Measurements from ENCODE around the gene VPREB1.
A peak's percentile ranks its signal among the peaks of the same experiment; 100 is the strongest.
"Not testable (repeated sequence)": the region's sequence is repeated elsewhere in the genome, so short reads cannot be mapped to it uniquely, and the experiment has no call there.

The VPREB1 gene, protein sequence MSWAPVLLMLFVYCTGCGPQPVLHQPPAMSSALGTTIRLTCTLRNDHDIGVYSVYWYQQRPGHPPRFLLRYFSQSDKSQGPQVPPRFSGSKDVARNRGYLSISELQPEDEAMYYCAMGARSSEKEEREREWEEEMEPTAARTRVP

DNA sequence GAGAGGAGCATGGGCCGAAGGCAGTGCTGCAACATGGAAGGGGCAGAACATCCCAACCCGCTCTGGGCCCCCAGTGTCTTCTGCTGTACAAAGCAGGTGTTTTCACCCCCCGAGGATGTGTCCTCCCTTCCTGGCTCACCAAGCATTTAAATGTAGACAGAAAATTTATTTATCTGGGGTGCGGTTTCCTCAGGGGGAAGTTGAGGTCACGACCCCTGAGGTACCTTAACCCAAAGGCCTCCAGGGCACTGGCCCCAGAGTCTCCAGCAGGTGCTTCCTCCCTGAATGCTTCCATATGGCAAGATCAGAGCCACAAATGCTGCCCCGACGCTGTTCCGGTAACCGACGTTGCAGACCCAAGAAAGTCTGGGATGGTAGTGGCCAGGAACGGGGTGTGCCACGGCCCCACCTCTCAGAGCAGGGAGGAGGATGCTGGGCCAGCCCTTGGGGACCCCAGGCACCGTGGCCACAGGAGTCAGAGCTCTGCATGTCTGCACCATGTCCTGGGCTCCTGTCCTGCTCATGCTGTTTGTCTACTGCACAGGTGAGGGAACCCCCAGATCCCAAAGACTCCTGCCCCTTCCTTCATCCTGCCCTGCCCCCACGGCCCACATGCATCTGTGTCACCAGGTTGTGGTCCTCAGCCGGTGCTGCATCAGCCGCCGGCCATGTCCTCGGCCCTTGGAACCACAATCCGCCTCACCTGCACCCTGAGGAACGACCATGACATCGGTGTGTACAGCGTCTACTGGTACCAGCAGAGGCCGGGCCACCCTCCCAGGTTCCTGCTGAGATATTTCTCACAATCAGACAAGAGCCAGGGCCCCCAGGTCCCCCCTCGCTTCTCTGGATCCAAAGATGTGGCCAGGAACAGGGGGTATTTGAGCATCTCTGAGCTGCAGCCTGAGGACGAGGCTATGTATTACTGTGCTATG lies at the start of gene VPREB1:
Gene VPREB1, plus strand, starts transcription at position 471 of the 935 bp plus-strand sequence. Its CDS starts 28 bp downstream, at position 499.
- no peak for DNase-seq (ENCODE audit: low spot score)

DNA sequence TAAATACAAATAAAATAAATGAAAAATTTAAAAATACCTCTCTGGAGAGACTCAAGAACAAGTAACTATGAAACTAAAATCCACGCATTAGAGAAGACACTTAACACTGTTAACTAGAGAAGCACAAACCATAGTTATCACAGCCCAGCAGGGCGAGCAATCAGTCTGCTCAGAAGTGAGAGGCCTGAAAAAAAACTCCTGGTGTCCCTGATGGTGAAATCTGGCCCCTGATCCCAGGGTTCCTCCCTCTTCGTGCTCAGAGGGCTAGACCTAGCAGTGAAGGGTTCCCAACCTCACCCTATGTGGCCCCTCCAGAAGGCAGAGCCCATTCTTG lies 49.7 kb upstream of the VPREB1 start:
- no peak for DNase-seq (ENCODE audit: low spot score)

DNA sequence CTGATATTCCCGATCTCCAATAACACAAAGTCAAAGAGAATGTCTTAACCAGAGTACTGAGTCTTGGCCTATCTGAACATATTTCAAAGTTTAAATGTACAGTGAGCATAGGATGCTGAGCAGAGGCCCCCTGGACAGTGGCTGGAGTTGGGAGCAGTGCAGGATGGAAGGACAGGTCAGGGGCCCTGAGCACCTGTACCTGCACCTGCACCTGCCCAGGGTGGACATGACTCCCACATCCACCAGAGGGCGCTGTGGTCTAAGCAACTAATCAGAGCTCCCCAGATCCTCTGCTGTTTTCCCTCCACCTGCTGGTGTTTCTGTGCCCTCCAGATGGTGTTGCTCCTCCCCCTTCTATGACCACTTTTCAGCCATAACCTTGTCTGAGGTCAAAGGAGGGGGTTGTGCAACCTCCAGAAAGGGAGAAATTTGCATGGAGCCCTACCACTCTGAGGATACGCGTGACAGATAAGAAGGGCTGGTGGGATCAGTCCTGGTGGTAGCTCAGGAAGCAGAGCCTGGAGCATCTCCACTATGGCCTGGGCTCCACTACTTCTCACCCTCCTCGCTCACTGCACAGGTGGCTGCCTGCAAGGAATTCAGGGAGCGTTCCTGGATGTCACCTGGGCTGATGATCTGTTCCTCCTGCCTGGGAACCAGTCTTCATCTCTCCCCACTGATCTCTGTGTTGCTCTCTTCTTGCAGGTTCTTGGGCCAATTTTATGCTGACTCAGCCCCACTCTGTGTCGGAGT lies 49.1 kb upstream of the VPREB1 start:
- DNase-seq (ENCODE audit: low spot score) = peak; percentile 74

DNA sequence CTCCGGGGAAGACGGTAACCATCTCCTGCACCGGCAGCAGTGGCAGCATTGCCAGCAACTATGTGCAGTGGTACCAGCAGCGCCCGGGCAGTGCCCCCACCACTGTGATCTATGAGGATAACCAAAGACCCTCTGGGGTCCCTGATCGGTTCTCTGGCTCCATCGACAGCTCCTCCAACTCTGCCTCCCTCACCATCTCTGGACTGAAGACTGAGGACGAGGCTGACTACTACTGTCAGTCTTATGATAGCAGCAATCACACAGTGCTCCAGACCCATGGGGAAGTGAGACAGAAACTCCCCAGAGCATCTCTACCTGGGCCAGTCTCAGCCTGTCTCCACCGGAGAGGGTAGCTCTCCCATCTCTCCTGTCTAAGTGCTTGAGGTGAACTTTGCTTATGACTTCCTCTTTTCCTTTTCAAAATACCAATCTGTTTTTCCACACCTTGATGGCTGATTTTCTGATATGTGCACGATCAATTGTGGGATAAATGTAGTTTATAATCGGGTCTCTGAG lies 48.5 kb upstream of the VPREB1 start:
- no peak for DNase-seq (ENCODE audit: low spot score)

DNA sequence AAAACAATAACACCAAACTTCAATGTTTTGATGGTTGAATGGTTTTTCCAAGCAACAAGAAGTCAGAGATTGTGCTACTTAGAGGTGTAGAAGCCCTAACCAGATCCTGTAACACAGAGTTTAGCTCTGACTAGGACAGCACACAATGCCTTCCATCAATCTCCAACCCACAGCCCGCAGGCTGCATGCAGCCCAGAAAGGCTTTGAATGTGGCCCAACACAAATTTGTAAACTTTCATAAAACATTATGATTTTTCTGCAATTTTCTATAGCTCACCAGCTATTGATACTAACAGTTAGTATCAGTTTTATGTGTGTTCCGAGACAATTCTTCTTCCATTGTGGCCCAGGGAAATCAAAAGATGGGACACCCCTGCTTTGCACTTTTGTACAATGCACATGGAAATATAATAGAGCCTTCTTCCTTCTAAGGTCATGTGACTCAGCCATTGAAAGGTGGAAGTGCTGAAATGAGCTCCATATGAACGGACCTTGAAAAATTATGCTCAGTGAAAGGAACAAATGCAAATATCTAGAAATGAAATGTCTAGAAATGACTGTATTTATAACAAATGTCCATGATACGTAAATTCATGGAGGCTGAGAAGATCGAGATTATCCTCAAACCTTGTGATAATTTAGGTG lies 47.6 kb upstream of the VPREB1 start:
- DNase-seq (ENCODE audit: low spot score) = no peak

DNA sequence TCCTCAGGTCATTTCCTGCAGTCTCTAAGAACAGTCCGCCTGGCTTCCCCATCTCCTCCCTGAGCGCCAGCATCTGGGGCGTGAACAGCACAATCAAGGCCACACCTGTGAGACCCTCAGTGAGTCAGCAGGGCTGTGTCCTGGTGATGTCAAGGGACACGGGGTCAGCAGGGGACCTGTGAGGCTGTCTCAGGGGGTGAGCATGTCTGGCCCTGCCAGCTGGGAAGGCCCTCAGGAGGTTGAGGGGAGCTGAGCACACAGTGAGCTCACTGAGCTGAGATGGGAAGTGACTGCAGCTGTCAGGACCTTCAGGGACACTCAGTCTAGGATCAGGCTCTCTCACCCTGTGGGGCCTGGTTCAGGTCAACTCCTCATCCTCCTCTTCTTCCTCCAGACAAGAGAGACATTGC lies 46.6 kb upstream of the VPREB1 start:
- no peak for DNase-seq (ENCODE audit: low spot score)

DNA sequence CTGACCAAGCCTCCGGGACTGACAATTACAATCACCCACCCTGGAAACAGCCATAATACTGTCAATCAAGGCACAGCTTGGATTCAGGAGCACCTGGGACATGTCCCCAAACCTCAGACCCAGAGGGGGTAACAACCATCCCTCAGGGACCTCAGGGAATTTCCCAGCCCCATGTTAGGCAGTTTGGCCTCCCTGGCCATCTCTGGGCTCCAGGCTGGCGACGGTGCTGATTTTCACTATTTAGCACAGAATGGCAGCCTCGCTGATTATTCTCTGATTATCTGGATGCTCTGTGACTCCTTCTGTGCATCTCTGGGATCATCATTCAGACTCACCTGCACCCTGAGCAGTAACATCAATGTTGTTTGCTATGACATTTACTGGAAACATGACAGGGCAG lies 45.8 kb upstream of the VPREB1 start:
- no peak for DNase-seq (ENCODE audit: low spot score)

DNA sequence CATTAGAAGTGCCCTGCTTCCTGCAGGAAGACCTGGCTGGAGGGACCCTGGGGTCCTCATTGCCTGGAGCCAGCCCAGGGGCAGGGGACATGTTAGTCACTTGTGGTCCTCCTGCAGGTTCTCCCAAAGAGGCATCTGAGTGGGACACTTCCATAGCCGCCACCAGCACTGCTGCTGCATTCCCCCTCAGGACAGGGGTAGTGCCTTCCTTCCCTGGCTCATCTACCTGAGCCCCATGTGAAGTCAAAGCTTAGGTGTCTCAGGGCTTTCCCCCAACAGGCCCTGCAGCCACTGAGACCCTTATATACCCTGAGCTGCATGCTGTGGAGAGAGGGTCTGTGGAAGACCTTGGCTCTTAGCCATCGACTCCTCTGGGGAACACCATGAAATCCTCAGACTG lies 45.0 kb upstream of the VPREB1 start:
- no peak for DNase-seq (ENCODE audit: low spot score)

DNA sequence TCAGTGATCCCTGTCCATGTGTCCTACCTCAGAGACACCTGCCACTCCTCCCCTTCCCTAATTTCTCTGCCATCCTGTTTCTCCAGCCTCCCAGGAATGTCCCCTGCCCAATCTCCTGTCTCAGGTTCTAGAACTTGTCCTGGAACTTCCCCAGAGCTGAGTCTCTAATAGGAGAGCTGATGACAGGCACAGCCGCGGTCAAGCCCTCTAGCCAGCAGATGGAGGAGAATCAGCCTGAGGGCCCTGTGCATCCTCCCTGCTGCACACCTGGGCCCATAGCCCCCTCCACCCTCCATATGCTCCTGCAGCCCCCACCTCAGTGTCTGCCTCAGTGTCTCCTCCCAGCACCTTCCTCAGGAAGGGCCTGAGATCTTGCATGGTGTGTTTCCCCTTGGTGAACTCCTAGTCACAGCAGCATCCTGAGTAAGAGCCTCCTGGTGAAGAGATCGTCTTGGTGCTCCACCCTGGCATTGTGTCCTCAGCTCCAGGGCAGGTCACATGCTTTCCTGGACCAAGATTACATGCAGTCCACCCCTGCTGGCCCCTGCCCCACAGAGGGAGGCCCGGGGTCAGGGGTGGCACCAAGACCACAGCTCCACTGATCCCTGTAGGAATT lies 43.9 kb upstream of the VPREB1 start:
- DNase-seq (ENCODE audit: low spot score) = no peak

DNA sequence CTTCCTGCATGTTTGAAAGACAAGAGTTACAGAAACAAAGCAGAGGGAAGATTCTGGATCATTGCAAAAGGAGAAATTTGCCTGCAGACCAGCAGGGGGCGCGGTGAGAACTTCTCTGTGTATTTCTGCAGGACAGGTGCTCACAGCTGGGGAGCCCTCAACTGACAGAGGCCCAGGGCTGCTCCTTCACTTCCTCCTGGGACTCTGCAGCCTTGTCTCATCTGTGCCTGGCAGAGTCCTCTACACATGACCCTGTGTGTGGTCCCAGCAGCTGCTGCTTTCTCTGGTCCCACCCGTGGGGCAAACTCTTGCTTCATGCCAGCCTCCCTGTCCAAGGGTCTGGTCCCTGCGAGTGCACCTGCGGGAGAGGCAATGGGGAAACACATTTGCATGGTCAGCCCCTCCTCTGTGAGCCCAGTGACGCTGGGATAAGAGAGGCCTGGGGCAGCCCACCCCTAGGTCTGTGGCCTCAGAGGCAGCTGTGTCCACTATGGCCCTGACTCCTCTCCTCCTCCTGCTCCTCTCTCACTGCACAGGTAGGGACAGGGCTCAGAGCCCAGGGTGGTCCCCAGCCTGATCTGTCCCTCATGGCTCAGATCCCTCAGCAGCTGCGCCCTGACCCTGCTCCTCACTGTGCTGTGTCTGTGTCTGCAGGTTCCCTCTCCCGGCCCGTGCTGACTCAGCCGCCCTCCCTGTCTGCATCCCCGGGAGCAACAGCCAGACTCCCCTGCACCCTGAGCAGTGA lies 43.2 kb upstream of the VPREB1 start:
- no peak for DNase-seq (ENCODE audit: low spot score)

DNA sequence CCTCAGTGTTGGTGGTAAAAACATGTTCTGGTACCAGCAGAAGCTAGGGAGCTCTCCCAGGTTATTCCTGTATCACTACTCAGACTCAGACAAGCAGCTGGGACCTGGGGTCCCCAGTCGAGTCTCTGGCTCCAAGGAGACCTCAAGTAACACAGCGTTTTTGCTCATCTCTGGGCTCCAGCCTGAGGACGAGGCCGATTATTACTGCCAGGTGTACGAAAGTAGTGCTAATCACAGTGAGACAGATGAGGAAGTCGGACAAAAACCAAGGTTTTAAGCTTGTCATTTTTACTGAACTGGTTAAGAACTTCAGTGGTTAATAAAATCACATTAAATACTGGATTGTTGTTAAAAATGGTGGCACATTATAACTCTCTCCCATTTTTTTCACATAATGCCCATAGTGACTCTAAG lies 42.6 kb upstream of the VPREB1 start:
- DNase-seq (ENCODE audit: low spot score) = no peak

DNA sequence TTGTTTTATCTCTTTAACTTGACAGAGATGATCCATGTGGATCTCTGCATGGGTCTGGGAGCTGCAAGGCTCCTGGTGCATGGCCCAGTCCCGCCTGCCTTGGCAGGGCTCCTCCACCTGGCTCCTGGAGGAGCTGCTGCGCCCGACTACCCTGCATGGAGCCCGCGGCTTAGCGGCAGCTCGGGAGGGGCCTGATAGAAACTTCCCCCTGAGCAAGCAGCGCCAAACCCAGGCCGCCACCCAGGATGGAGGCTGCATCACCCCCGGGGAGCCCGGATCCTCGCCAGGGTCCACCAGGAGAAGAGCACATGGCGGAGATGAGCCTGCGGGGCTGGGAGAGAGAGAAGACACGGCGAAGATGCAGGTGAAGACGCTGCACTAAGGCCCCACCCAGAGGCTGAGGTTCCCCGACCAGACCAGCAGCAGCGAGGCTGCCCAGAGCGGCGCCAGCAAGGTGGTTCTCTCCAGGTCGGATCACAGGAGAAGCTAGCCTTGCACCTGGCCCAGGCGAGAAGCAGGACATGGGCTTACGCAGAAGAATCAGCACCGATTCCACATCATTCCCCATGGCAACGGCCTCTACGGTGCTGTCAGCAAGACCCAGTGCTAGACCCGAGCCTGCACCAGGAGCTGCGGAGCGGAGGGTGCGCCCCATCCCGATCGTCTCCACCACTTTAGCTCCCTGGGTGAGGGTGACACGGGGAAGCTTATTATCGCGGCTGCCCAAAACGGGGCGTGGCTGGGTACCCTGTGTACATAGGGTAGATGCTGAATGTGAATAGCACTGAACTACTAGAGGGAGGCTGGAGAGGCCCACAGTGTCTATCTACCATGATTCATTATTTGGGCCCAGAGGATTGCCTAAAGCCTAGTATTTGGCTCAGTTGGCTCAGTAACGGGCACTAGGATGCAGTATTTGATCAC lies 41.3 kb upstream of the VPREB1 start:
- DNase-seq (ENCODE audit: low spot score) = no peak

DNA sequence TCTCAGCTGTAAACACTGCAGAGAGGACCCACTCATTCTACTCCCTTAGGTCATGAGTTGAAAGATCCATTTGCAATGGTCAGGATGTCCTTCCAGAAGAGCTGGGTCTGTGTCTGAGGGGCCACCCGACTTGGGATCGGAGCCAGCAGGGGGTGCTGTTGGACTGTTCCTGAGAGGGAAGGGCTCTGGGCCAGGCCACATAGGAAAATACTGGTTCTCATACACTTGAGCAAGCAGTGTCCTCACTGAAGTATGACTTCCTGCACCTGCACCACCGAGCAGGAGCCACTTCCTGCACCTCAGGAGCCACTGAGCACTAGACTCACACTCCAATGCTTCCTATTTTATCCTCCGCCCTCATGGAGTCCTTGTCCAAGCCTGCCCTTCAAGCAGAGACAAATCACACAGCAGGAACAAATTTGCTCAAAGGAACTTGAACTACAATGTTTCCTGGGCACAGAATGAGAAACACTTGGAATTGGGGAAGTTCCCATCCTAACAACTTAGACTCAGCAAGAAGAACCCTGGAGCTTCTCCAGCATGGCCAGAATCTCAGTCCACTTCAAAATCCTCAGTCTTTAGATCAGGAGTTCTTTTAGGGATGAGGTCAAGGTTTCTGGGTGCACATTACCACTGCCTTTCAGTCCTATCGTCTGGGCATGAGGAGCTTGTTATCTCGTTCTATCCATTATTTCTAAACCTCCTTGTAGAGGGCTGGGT lies 36.6 kb upstream of the VPREB1 start:
- DNase-seq (ENCODE audit: low spot score) = peak; percentile 68

DNA sequence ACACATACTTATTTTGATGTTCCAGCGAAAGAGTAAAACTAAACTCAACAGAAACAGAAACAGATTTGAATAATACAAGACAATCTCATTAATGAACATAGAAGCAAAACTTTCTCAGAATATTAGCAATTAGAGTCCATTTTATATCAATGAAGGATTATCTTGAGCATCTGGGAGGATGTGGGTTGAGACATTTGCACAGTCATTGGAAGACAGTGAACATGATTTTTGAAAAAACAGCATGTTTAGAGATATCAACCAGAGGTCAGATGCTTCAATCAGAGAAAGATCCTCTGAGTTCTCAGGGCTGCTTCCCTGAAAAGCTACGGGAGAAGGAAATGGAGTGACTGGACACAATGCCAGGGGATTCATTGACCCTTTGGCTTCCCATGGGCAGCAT lies 35.9 kb upstream of the VPREB1 start:
- DNase-seq (ENCODE audit: low spot score) = no peak

DNA sequence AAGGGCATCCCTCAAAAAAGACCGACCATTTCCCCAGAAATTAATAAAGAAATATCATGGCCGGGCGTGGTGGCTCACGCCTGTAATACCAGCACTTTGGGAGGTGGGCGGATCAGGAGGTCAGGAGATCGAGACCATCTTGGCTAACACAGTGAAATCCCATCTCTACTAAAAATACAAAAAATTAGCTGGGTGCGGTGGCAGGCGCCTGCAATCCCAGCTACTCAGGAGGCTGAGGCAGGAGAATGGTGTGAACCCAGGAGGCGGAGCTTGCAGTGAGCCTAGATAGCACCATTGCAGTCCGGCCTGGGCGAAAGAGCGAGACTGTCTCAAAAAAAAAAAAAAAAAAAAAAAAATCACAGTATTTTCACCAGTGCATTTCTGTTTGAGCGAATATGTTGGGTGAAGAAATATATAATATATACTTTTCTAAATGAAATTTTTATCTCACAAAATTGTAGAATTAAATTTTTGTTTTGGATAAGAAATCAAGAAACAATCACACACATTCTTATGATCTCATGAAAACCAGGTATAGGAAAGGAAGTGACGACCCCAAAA lies 35.4 kb upstream of the VPREB1 start:
- DNase-seq (ENCODE audit: low spot score) = not testable (repeated sequence)

DNA sequence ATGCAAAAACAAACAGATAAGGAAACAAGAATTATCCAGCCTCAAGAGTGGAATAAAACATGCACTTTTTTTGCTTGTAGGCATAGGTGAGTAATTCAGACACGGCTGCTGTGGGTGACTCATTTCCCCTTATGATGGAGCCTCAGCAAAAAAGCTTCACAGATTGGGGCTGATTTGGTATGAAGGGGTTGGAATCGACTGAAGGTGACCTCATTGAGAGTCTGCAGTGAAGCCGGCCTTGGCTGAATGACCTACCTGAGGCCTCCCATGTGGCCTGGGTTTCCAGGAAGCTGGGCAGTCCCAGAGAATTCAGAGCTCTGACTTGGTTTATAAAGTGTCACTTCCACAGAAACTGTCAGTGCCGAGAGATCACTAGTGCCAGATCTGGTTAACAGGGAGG lies 34.2 kb upstream of the VPREB1 start:
- DNase-seq (ENCODE audit: low spot score) = peak; percentile 54

DNA sequence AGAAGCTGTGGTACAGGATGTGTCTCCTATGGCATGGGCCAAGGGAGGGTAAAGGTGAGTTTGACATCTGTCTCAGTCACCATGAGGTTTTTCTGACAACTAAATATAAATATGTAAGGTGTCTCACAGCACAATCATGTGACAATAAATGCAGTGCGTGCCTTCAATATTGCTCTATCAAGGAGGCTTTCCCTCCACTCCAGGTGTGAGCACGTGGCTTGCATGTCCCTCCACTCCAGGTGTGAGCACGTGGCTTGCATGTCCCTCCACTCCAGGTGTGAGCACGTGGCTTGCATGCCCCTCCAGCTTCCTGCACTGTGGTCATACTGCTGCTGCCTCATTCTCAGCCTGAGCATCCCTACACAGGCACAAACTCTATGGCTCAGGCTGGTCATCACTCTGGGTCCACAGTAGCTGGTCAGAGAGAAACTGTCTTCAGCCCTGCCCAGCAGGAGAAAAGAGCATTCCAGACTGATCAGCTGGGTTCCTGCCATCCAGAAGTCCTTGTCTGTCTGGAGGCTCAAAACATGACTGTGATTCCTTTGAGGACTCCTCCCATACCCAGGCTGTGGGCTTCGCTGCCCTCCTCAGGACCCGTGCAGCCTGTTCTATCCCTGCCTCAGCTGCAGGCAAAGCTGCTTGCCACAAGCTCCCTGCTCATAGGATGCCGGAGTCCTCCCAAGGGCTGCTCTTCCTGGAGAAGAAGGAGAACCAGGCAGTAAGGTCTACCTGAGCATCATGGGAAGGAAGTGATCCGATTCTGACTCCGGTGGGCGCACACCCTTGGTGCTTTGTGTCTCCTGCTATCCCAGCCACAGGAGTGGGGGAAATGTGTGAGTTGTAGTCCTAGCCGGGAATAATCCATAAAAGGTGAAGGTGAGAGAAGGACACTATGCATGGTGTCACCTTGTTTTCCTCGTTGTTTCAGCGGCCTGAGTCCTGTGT lies 33.4 kb upstream of the VPREB1 start:
- DNase-seq (ENCODE audit: low spot score) = no peak

DNA sequence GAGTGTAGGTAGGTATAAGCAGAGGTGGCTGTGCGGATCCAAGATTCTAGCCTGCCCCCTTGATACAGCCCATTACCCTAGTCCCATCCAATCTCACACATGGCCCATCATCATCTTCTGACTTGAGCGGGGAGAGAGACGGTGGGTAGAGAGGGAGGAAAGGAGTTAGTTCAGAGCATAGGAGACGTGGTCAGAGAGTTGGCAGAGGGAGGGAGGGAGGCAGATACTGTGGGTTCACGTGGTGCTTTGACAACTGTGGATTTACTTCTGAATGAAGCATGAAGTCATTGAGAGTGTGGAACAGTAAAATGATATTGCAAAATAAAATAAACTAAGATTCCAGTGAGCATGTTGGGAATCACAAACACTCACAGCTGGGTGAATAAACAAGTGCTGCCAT lies 31.4 kb upstream of the VPREB1 start:
- DNase-seq (ENCODE audit: low spot score) = no peak

All from CD4-positive, alpha-beta T cell treated with Interleukin-15 for 4 hours (primary cell).